HTR-8/SVneo (cell line): Measurements from ENCODE around the gene ZSCAN10.

Experiments
- DNase-seq: peaks from one replicate; pipeline ENCODE4 v3.0.0; 2011; ENCODE audit warnings: low spot score, mixed read lengths; ENCODE audit not compliant: insufficient read length
- FAIRE-seq: peaks from 2 replicates; lab custom pipeline; 2011; peaks lifted over from hg19 to GRCh38; lab: Jason Lieb, UNC

ZSCAN10 gene

GRCh38 chr16:3112881-3113574, 13.9 kb upstream of the ZSCAN10 start:
- DNase-seq: no peak
- no peak for FAIRE-seq

- DNase-seq (peak; percentile 88), FAIRE-seq (no peak)
These were observed 13.2 kb upstream of the ZSCAN10 start, which contains the start of gene ZNF205 for GRCh38 chr16:3112058-3112880. ZNF205 (plus strand) TSS chr16:3112586; CDS start chr16:3113431, 845 bp downstream.

- FAIRE-seq (peak; percentile 13), DNase-seq (peak; percentile 95)
These were observed 7.3 kb upstream of the ZSCAN10 start for GRCh38 chr16:3106205-3106928.

GRCh38 chr16:3101841-3102470, 2.9 kb upstream of the ZSCAN10 start:
- FAIRE-seq (no peak), DNase-seq (no peak)

- DNase-seq: peak; percentile 44
- no peak for FAIRE-seq
These were observed 2.1 kb upstream of the ZSCAN10 start for GRCh38 chr16:3101018-3101840.

GRCh38 chr16:3099732-3100499, 822 bp upstream of the ZSCAN10 start:
- FAIRE-seq (peak; percentile 80), DNase-seq (peak; percentile 88)

GRCh38 chr16:3099395-3099731, 269 bp upstream of the ZSCAN10 start:
- no peak for FAIRE-seq
- no peak for DNase-seq

- DNase-seq (no peak), FAIRE-seq (no peak)
These were observed 1.8 kb downstream of the ZSCAN10 start for GRCh38 chr16:3097266-3097665.

GRCh38 chr16:3096362-3096761, 2.7 kb downstream of the ZSCAN10 start:
- DNase-seq (no peak), FAIRE-seq (no peak)

- no peak for FAIRE-seq
These were observed 3.2 kb downstream of the ZSCAN10 start for GRCh38 chr16:3095869-3096268.

GRCh38 chr16:3094289-3095027, 4.6 kb downstream of the ZSCAN10 start:
- FAIRE-seq (no peak), DNase-seq (peak; percentile 49)

More at GRCh38 chr16:3095869-3096268, 3.2 kb downstream of the ZSCAN10 start:
- no peak for DNase-seq

- FAIRE-seq: no peak
- no peak for DNase-seq
These were observed 6.6 kb downstream of the ZSCAN10 start for GRCh38 chr16:3092501-3092941.

- no peak for FAIRE-seq
- no peak for DNase-seq
These were observed 7.5 kb downstream of the ZSCAN10 start for GRCh38 chr16:3091551-3091950.

GRCh38 chr16:3089717-3090592, 9.1 kb downstream of the ZSCAN10 start:
- FAIRE-seq (no peak), DNase-seq (no peak)

- DNase-seq: no peak
- FAIRE-seq: no peak
These were observed 10.0 kb downstream of the ZSCAN10 start for GRCh38 chr16:3088925-3089716.

GRCh38 chr16:3088450-3088849, 10.6 kb downstream of the ZSCAN10 start:
- no peak for FAIRE-seq
- DNase-seq: no peak
